Retinal pigment epithelial cell (primary cell): ENCODE data around the gene SGK1.

Source experiments
- DNase-seq: peaks from one replicate; pipeline ENCODE4 v3.0.0-alpha.2; 2010; ENCODE audit warnings: low read depth
- H3K4me3 ChIP-seq: 2 replicates; pipeline ENCODE4 v1.5.1; 2011; ENCODE audit warnings: mild to moderate bottlenecking, low read length, control low read depth, moderate library complexity
- CTCF ChIP-seq: conservative IDR thresholded peaks from 2 replicates; pipeline ENCODE4 v1.5.1; 2011; ENCODE audit warnings: low read depth, low read length, control low read depth, inconsistent platforms

Gene SGK1

GRCh38 chr6:134148566-134148965 is 169.3 kb downstream of the SGK1 start:
- no peak overlapping the region for H3K4me3 ChIP-seq
- no peak for DNase-seq
- no peak for TF ChIP-seq CTCF

- no peak for DNase-seq
- no peak for TF ChIP-seq CTCF
- H3K4me3 ChIP-seq, result no peak overlapping the region
Observed at GRCh38 chr6:134147034-134147533, 170.8 kb downstream of the SGK1 start.

GRCh38 chr6:134146268-134147033 is 171.5 kb downstream of the SGK1 start:
- no peak for DNase-seq
- TF ChIP-seq CTCF, result no peak
- H3K4me3 ChIP-seq, result no peak overlapping the region

- no peak for DNase-seq
- TF ChIP-seq CTCF, result no peak
Observed at GRCh38 chr6:134145786-134146185, 172.1 kb downstream of the SGK1 start.

GRCh38 chr6:134138226-134138975 is 179.5 kb downstream of the SGK1 start:
- no peak for TF ChIP-seq CTCF
- no peak for DNase-seq
- H3K4me3 ChIP-seq, result no peak overlapping the region

More at GRCh38 chr6:134145786-134146185, 172.1 kb downstream of the SGK1 start:
- H3K4me3 ChIP-seq, result no peak overlapping the region

GRCh38 chr6:134134654-134135053 is 183.3 kb downstream of the SGK1 start:
- peak; percentile 67 for DNase-seq
- no peak for TF ChIP-seq CTCF
- H3K4me3 ChIP-seq, result no peak overlapping the region
